Colonic mucosa (tissue), 4 donors: Measurements from ENCODE around the gene LARGE1. TPM values are rescaled to one million over a fixed set of nuclear protein-coding genes. Genes with fewer than 3 reads are reported as not detected.

ENCODE experiments used
- DNase-seq: peaks from one replicate; pipeline ENCODE4 v3.0.0-alpha.2; 2020
- H3K27ac ChIP-seq: fragments of 200-600 bp; one replicate; pipeline ENCODE4 v1.8.0; 2021
- H3K27me3 ChIP-seq: fragments of 200-600 bp; one replicate; pipeline ENCODE4 v1.8.0; 2021
- H3K36me3 ChIP-seq: fragments of 200-600 bp; one replicate; pipeline ENCODE4 v1.8.0; 2021
- H3K4me1 ChIP-seq: fragments of 200-600 bp; one replicate; pipeline ENCODE4 v1.8.0; 2021; ENCODE audit warnings: mild to moderate bottlenecking
- H3K4me3 ChIP-seq: fragments of 200-600 bp; one replicate; pipeline ENCODE4 v1.8.0; 2021
- H3K9ac ChIP-seq, 2 donors: one replicate each; pipeline ENCODE4 v1.7.0; 2013; ENCODE audit warnings: control low read depth in 2 of 2, low read depth in 2 of 2, low read length in 2 of 2
- H3K9me3 ChIP-seq: fragments of 200-600 bp; one replicate; pipeline ENCODE4 v1.8.0; 2021
- intact Hi-C: fragments of 100-400 bp; cut with DNase I; formaldehyde crosslinking; loops from one replicate; pipeline ENCODE4 v1.14.1; 2022
- total RNA-seq, 2 donors: library from RNA; stranded (reverse); fragmentation: NEBNext Ultra II Directional in 1 of 2; extraction: Animal tissue kit (Norgen Biotek cat#: 25700) in 1 of 2; gene quantifications; one replicate each; pipeline ENCODE4 v1.2.1, GENCODE V29; 2021
- TF ChIP-seq, protein P1 (sequence below): fragments of 200-600 bp; IDR thresholded peaks from one replicate; pipeline ENCODE4 v1.8.0; 2022; ENCODE audit warnings: antibody characterized with exemption, mild to moderate bottlenecking
- donor health status: healthy.
- donor health status: DM: no; HTN: no; CAD: no.
- donor health status: DM: no; HTN: no; CAD: no.

The LARGE1 gene
- total RNA-seq, 2 donors from 2014 or later = 45.2 to 46.5 TPM

GRCh38 chr22:33524511-33525260 lies 395.6 kb downstream of the LARGE1 start:
- Histone ChIP-seq H3K36me3 (no peaks in the 10 kb centered on the region), H3K9me3 (no peaks in the 10 kb centered on the region), H3K4me1 (no peaks in the 10 kb centered on the region), H3K27ac (no peak overlapping the region), H3K27me3 (no peaks in the 10 kb centered on the region), H3K4me3 (no peak overlapping the region), H3K9ac (no peak overlapping the region)
- intact Hi-C loops = loop anchor here (10.0 kb wide), 1 partner anchor 580 kb away; no protein-coding TSS in a partner anchor
- no peak for DNase-seq
- TF ChIP-seq, protein P1, sequence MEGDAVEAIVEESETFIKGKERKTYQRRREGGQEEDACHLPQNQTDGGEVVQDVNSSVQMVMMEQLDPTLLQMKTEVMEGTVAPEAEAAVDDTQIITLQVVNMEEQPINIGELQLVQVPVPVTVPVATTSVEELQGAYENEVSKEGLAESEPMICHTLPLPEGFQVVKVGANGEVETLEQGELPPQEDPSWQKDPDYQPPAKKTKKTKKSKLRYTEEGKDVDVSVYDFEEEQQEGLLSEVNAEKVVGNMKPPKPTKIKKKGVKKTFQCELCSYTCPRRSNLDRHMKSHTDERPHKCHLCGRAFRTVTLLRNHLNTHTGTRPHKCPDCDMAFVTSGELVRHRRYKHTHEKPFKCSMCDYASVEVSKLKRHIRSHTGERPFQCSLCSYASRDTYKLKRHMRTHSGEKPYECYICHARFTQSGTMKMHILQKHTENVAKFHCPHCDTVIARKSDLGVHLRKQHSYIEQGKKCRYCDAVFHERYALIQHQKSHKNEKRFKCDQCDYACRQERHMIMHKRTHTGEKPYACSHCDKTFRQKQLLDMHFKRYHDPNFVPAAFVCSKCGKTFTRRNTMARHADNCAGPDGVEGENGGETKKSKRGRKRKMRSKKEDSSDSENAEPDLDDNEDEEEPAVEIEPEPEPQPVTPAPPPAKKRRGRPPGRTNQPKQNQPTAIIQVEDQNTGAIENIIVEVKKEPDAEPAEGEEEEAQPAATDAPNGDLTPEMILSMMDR = no peak

- TF ChIP-seq, protein P1 = no peak
- no peak for DNase-seq
- no peak overlapping the region for H3K27ac ChIP-seq
- no peaks in the 10 kb centered on the region for H3K4me1 ChIP-seq
- intact Hi-C loops = loop anchor here (2.0 to 10.0 kb wide), 2 partner anchors 57 to 583 kb away; no protein-coding TSS in a partner anchor
- no peaks in the 10 kb centered on the region for H3K27me3 ChIP-seq
- no peak overlapping the region for H3K4me3 ChIP-seq
- H3K9ac ChIP-seq = no peak overlapping the region
- H3K9me3 ChIP-seq = no peaks in the 10 kb centered on the region
- H3K36me3 ChIP-seq = no peaks in the 10 kb centered on the region
Observed at GRCh38 chr22:33521879-33522665, 398.2 kb downstream of the LARGE1 start.

- Histone ChIP-seq H3K4me1 (no peaks in the 10 kb centered on the region), H3K9ac (no peak overlapping the region), H3K36me3 (no peaks in the 10 kb centered on the region), H3K27ac (no peak overlapping the region), H3K4me3 (no peak overlapping the region), H3K27me3 (no peaks in the 10 kb centered on the region), H3K9me3 (no peaks in the 10 kb centered on the region)
- TF ChIP-seq, protein P1 = no peak
- DNase-seq = no peak
- intact Hi-C loops = loop anchor here (2.0 to 10.0 kb wide), 2 partner anchors 58 to 584 kb away; no protein-coding TSS in a partner anchor
Observed at GRCh38 chr22:33520904-33521780, 399.1 kb downstream of the LARGE1 start.

DNA sequence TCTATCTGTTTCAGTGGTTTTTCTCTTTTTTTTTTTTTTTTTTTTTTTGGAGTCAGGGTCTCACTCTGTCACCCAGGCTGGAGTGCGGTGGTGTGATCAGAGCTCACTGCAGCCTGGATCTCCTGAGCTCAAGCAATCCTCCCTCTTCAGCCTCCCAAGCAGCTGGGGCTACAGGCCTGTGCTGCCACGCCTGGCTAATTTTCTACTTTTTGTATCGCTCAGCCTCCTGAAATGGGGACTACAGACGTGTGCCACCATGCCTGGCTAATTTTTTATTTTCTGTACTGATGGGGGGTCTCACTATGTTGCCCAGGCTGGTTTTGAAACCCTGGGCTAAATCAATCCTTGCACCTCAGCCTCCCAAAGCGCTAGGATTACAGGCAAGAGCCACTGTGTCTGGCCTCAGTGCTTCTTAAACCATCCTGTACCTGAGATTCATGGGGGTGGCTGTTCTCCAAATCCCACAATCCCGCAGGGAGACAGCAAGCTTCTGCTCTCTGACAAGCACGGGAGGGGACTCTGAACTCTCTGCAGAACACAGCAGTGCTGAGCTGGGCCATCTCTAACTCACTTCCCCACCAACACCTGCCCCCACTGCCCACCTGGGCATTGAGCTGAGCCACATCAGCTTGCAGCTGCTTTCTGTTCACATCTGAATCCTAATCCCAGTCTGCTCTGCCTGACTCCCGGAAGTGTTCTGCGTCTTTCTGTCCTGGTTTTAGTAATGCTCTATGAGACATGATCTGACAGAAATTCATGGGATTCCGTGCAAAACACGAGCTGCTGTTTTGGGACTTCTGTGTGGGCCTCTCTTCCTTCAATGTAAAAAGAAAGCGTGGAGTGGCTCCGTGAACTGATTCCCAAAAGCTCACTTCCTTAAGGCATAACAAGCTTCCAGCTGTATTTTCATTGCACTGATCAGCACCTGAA lies 400.0 kb downstream of the LARGE1 start:
- no peaks in the 10 kb centered on the region for H3K27me3 ChIP-seq
- no peaks in the 10 kb centered on the region for H3K36me3 ChIP-seq
- no peak overlapping the region for H3K4me3 ChIP-seq
- no peaks in the 10 kb centered on the region for H3K9me3 ChIP-seq
- intact Hi-C loops = loop anchor here (2.0 to 10.0 kb wide), 4 partner anchors 59 to 585 kb away; partner anchors contain the start of gene LARGE1
- H3K27ac ChIP-seq = no peak overlapping the region
- TF ChIP-seq, protein P1 = no peak
- no peak for DNase-seq
- no peaks in the 10 kb centered on the region for H3K4me1 ChIP-seq
- no peak overlapping the region for H3K9ac ChIP-seq
